GM18951 (cell line): Measurements from ENCODE around the gene ABCD3.
"Not testable (repeated sequence)": the region's sequence is repeated elsewhere in the genome, so short reads cannot be mapped to it uniquely, and the experiment has no call there.

Experiments
- POLR2A ChIP-seq: IDR thresholded peaks from 4 replicates; pipeline ENCODE4 v1.6.1; 2011; ENCODE audit warnings: mild to moderate bottlenecking; ENCODE audit not compliant: insufficient read length, insufficient read depth; ENCODE audit errors: extremely low read depth
- in situ Hi-C: fragments of 300-500 bp; cut with MboI; formaldehyde crosslinking; loops from one replicate; pipeline ENCODE4 v1.12.0; 2022; ENCODE audit warnings: low sequenced_read_pairs, mixed read lengths, inconsistent platforms; ENCODE audit not compliant: unreplicated experiment

ABCD3 gene

DNA sequence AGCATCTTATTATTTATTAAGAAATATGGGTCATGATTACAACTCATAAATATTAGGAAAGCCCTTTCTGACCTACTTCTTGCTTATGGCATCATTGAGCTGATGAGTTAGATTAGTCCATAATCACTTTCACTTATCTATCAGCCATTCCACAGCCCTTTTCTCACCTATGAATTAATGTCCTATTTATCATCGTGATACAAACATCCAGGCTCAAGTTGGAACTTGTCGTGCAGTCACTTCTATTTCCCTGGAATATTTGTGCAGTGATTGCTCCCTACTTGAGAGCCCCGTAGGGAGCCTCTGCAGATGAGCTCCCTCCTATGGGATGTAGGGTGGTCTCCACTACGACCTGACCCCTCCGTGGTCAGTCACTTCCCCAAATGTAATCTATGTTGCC lies 131.5 kb downstream of the ABCD3 start:
- TF ChIP-seq POLR2A: no peak
- in situ Hi-C loops: no loop called here

DNA sequence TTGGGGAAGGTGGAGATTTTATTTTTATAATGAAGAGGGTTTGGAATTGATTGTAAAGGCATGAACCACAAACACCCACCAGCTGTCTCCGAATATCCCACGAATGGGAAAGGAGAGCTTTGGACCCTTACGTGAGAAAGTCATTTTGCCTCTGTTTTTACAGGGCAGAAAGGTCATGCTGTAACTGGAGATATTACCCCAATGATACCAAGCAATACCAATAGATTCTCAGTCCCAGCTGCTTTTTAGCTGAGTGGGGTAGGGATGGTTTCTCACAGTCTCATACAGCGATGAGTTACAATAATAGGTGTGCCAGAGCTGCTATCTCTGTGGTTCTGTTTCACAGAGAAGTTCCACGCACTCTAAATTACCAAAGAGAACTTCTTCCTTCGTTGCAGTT lies 132.2 kb downstream of the ABCD3 start:
- no peak for TF ChIP-seq POLR2A
- in situ Hi-C loops: no loop called here

DNA sequence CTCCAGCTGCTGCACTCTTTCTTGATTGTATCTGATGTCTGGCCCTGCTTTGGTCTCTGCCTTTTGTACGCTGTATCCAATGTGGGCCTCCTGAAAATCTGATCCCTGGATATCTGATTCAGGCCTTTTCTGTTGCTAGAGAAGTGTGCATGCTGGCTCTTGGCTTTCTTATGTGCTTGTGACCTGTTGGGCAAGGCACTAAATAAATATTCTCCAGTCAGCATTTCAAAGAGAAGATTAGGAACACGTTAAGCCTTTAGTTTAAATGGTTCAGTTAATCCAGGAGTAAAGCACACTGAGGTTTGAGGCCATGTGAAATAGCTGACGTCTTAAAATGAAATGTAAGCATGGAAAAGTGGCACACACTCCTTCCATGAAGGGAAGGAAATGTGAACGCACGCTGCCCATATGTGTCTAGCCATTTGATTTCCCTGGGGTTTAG lies 132.6 kb downstream of the ABCD3 start:
- in situ Hi-C loops: no loop called here

DNA sequence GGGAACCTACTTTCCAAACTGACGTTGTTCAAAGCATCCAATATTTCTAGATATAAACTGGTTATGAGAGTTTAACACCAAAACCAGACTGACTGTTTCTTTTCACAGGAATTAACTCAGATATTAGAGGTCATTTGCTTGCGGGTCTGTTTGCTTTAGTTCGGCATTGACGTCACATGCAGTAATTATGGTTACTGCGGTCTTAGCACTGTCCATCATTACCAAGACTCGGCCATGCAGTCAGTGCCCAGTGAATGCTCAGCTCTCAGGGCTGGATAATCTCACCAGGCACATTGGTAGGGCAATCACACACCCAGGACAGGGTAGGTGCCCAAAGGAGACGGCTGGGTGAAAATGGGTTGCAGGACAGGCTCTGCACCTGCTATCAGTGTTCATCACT lies 133.3 kb downstream of the ABCD3 start:
- in situ Hi-C loops: no loop called here
- no peak for TF ChIP-seq POLR2A

More for the DNA sequence above, 132.6 kb downstream of the ABCD3 start:
- no peak for TF ChIP-seq POLR2A

DNA sequence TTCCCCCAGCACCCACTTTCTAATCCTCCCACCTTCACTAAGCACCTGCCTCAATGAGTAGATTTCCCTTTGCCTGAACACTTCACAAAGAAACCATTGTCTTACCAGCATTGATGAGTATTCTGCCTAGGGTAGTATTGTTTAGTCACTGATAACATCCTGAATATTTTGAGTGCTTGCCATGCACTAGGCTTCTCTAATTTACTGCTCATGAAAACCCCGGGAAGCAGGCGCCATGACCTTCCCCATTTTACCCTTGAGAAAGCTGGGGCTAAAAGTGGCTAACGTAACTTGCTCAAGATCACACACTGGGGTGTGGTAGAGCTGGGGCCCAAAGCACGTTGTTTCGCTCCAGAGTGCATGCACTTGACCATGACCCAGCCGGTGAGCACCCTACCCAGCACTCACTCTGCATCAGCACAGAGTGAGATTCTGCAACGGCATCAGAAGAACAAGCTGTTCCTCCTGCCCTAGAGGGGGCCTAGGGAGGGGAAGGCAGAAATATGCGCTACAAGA lies 133.9 kb downstream of the ABCD3 start:
- TF ChIP-seq POLR2A: no peak
- in situ Hi-C loops: no loop called here

DNA sequence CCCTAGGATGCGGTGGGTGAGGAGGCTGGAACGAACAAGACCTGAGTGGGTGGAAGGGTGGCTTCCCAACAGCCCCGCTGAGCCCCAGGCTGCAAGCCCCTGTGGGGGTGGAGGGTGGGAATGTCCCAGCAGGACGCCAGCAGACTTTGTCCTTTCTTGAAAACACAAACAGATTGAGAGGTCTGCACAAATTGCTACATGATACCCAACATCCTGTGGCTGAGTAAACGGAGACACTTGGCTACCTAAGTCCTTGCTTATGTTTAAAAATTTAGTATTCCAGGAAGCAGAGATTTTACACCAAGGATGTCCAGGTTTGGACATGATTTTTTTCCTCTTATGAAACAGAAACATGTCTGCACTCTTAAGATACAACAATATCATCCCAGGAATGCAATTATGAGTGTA lies 135.1 kb downstream of the ABCD3 start:
- no peak for TF ChIP-seq POLR2A
- in situ Hi-C loops: no loop called here

DNA sequence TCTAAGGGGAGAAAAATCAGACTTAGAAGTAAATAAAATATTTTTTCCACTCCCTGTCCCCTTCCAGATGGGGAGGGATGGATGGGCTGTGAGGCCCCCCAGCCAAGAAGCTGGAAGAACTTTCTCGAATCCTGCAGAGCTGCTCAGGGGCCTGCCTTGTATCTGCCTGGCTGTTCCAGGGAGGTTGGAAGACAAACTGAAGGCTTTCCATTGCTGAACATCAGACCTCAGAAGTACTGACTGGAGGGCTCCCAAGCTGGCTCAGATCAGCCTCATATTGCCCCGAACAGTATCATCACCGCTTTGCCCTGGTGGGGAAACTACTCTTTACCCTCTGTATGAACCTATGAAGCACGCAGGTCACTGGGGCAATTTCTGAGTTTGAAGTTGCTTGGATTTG lies 135.7 kb downstream of the ABCD3 start:
- in situ Hi-C loops: no loop called here
- no peak for TF ChIP-seq POLR2A

DNA sequence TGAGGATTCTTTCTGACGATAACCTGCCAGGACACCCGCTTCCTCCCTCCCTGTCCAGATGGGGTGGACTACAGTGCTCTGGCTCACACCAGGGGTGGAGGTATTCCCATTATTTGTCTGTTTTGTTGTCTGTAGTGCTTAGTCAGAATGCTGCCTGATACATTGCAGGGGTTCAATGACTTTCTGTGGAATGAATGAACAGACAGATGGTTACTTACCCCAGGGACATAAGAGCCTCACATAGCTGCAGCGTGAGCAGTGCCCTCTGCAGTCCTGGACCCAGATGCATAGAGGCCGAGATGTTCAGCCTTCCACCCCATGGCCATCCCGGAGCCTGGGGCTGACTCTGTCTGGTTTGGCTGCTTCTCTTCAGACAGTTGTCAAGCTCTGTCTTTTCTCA lies 136.4 kb downstream of the ABCD3 start:
- no peak for TF ChIP-seq POLR2A

DNA sequence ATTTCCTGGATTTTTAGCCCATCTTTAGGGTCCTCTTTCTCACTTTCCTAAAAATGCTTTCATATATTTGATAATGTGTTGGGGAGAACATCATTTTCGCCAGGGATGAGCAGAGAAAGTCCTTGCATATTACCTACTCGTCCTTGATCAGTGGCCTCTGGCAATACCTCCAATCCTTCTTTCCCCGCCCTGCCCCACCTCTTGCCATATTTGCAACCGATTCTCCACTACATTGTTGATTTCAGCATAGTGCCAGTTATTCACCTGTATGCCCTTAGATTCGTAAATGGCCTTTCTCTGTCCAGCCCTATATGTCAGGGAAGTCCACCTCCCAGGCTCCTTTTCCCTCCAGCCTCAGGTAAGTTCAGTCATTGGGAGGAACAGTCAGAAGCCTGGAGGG lies 136.9 kb downstream of the ABCD3 start:
- in situ Hi-C loops: no loop called here
- TF ChIP-seq POLR2A: no peak

More for the DNA sequence above, 136.4 kb downstream of the ABCD3 start:
- in situ Hi-C loops: no loop called here

DNA sequence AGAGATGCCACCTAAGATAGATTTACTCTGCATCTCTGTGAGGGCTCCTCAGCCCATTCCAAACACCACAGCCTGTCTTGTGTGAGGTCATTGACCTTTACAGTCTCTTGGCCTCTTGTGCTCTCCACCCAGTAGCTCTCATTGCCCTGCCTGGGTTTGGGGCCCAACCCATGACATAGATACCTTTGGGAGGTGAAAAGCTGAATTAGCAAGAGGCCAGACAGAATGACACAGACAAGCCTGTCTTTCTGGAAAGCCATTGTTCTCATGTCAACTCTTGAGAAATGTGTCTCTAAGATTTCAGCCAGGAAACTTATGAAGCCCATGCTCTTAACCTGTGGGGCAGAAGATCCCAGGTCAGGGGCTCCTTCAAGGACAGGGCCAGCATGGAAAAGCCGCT lies 141.7 kb downstream of the ABCD3 start:
- in situ Hi-C loops: no loop called here
- TF ChIP-seq POLR2A: no peak

DNA sequence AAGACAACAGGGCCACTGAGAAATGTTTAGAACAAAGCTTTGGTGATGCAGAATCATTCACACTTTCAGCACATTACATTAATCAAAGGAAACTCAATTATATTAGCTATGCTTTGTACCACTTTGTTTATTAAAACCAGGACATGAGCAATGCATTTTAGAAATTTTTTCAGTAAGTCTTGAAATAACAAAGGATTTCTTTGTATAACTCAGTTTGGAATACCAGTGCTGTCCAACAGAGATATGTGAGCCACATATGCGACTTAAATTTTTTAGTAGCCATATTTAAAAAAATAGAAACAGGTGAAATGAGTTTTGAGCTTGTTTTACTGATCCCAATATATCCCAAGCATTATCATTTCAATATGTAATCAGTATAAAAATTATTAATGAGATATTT lies 142.1 kb downstream of the ABCD3 start:
- TF ChIP-seq POLR2A: no peak
- in situ Hi-C loops: no loop called here

DNA sequence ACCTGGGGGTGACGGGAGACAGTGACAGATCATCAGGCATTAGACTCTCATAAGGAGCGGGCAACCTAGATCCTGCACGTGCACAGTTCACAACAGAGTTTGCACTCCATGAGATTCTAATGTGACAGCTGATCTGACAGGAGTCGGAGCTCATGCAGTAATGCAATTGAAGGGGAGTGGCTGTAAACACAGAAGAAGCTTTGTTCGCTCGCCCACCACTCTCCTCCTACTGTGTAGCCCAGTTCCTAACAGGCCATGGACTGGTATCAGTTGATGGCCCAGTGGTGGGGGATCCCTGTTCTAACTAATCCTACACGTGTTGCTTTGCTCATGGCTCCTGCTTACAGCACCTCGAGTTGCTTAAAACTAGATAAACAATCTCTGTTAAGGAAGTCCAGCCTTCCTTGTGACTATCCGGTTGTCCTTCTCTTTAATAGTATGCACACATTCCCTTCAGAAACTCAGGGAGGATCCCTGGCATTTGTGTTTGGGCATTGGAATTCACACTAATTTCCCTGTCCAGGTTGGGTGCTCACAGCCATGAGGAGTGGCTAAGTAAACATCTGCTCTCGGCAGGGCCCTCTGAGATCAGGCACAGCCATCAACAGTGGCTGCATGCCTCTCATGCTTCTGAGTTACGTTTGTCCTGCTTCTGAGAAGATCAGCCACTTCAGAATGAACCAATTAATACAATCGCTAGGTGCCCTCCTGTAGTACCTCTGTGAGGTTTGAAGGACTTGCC lies 144.5 kb downstream of the ABCD3 start:
- TF ChIP-seq POLR2A: no peak
- in situ Hi-C loops: no loop called here

DNA sequence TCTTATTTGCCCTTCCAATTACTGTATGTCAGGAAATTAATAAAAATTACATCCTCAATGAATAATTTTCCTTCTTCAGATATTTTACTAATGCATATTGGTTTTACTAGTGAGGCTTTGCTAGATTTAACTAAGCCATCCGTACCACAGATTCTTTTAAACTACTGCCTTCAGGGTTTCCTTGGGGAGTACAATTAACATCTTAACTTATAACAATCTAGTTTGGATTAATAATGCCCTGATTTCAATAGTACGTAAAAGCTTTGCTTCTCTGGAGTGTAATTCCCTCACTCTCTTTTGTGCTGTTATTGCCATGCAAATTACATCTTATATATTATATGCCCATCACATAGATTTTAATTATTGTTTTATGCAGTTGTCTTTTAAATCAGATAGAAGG lies 147.7 kb downstream of the ABCD3 start:
- TF ChIP-seq POLR2A: no peak
- in situ Hi-C loops: no loop called here

DNA sequence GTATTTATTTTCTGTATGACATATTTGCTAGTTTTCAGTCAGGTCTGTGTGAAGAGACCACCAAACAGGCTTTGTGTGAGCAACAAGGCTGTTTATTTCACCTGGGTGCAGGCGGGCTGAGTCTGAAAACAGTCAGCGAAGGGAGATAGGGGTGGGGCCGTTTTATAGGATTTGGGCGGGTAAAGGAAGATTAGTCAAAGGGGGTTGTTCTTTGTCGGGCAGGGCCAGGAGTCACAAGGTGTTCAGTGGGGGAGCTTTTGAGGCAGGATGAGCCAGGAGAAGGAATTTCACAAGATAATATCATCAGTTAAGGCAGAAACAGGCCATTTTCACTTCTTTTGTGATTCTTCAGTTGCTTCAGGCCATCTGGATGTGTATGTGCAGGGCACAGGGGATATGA lies 148.2 kb downstream of the ABCD3 start:
- in situ Hi-C loops: not testable (repeated sequence)

DNA sequence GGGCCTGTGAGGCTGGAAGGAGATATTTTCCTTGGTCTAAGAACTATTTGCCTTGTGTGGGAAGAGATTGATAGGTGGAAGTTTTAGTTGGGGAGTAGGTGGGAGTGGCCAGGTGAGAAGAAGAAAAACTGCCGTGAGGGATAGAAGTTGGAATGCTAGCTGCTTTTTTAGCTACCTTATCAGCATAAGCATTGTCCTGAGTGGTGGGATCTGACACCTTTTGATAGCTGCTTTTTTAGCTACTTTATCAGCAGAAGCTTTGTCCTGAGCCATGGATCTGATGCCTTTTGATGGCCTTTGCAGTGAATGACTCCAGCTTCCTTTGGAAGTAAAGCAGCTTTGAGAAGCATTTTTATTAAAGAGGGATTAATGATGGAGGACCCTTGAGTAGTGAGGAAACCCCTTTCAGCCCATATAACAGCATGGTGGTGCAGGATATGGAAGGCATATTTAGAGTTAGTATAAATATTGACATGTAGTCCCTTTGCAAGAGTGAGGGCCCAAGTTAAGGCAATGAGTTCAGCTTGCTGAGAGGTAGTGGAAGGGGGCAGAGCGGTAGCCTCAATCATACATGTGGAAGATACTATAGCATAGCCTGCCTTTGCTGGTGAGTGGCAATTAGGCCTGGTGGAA lies 149.9 kb downstream of the ABCD3 start:
- in situ Hi-C loops: not testable (repeated sequence)
